AG04449 (cell line): ENCODE results near the gene TWIST2.
A peak's percentile ranks its signal among the peaks of the same experiment; 100 is the strongest.

ENCODE experiments used
- CTCF ChIA-PET: fragments of 350-600 bp; formaldehyde crosslinking; extraction: SDS; loops from one replicate; lab custom pipeline; 2021; ENCODE audit warnings: antibody characterized with exemption; lab: Yijun Ruan, JAX
- POLR2A ChIA-PET: fragments of 400-600, 350-600 bp; formaldehyde crosslinking; extraction: SDS; loops from one replicate; lab custom pipeline; 2020; ENCODE audit warnings: antibody characterized with exemption, inconsistent platforms; lab: Yijun Ruan, JAX
- DNase-seq: peaks from one replicate; pipeline ENCODE4 v3.0.0-alpha.2; 2010; ENCODE audit warnings: low read depth, low spot score
- H3K4me3 ChIP-seq: 2 replicates; pipeline ENCODE4 v1.5.1; 2011; ENCODE audit warnings: low read depth, mild to moderate bottlenecking, control low read depth, low read length
- CTCF ChIP-seq: IDR thresholded peaks from one replicate; pipeline ENCODE4 v1.5.1; 2011; ENCODE audit warnings: mild to moderate bottlenecking, moderate library complexity, low read length, control low read depth, inconsistent platforms; ENCODE audit not compliant: insufficient read depth; ENCODE audit errors: missing control alignments

TWIST2 gene

GRCh38 chr2:238839428-238839827 lies 8.5 kb upstream of the TWIST2 start:
- TF ChIP-seq CTCF, result no peak
- no peak overlapping the region for H3K4me3 ChIP-seq
- ChIA-PET POLR2A (no interaction called here), CTCF (no interaction called here)
- no peak for DNase-seq

- no peak overlapping the region for H3K4me3 ChIP-seq
- CTCF ChIA-PET, result interaction anchor here (0.7 to 2.6 kb wide), 5 partner anchors 9 to 328 kb away, joined by 3 to 9 read pairs (median 4); no protein-coding TSS in a partner anchor
- no peak for DNase-seq
- POLR2A ChIA-PET, result no interaction called here
- no peak for TF ChIP-seq CTCF
Measured at GRCh38 chr2:238841542-238842164, 6.2 kb upstream of the TWIST2 start.

GRCh38 chr2:238843476-238843875 lies 4.4 kb upstream of the TWIST2 start:
- TF ChIP-seq CTCF, result no peak
- no peak for DNase-seq
- no peak overlapping the region for H3K4me3 ChIP-seq
- ChIA-PET CTCF (interaction anchor here (1.5 kb wide), 1 partner anchor 330 kb away, joined by 6 read pairs; no protein-coding TSS in a partner anchor), POLR2A (no interaction called here)

- ChIA-PET CTCF (interaction anchor here (1.1 to 3.8 kb wide), 5 partner anchors 9 to 125 kb away, joined by 3 to 25 read pairs (median 6); no protein-coding TSS in a partner anchor), POLR2A (no interaction called here)
- no peak for DNase-seq
- TF ChIP-seq CTCF, result no peak
- peak overlapping the region; percentile 89 for H3K4me3 ChIP-seq
Measured at GRCh38 chr2:238845583-238846377, 2.1 kb upstream of the TWIST2 start.

GRCh38 chr2:238846378-238846627 lies 1.6 kb upstream of the TWIST2 start:
- peak overlapping the region; percentile 89 for H3K4me3 ChIP-seq
- no peak for TF ChIP-seq CTCF

More at GRCh38 chr2:238846378-238846627, 1.6 kb upstream of the TWIST2 start:
- CTCF ChIA-PET, result interaction anchor here (1.1 to 3.8 kb wide), 4 partner anchors 8 to 100 kb away, joined by 3 to 25 read pairs (median 7); no protein-coding TSS in a partner anchor
- no peak for DNase-seq
- POLR2A ChIA-PET, result interaction anchor here (1.2 kb wide), 1 partner anchor 10 kb away, joined by 3 read pairs; no protein-coding TSS in a partner anchor
